Suppressor macrophage treated with lipopolysaccharide for 4 hours (primary cell): Measurements from ENCODE around the gene TMEM184B.

ENCODE experiments used
- DNase-seq: peaks from one replicate; pipeline ENCODE4 v3.0.0-alpha.2; 2020

TMEM184B gene

DNA sequence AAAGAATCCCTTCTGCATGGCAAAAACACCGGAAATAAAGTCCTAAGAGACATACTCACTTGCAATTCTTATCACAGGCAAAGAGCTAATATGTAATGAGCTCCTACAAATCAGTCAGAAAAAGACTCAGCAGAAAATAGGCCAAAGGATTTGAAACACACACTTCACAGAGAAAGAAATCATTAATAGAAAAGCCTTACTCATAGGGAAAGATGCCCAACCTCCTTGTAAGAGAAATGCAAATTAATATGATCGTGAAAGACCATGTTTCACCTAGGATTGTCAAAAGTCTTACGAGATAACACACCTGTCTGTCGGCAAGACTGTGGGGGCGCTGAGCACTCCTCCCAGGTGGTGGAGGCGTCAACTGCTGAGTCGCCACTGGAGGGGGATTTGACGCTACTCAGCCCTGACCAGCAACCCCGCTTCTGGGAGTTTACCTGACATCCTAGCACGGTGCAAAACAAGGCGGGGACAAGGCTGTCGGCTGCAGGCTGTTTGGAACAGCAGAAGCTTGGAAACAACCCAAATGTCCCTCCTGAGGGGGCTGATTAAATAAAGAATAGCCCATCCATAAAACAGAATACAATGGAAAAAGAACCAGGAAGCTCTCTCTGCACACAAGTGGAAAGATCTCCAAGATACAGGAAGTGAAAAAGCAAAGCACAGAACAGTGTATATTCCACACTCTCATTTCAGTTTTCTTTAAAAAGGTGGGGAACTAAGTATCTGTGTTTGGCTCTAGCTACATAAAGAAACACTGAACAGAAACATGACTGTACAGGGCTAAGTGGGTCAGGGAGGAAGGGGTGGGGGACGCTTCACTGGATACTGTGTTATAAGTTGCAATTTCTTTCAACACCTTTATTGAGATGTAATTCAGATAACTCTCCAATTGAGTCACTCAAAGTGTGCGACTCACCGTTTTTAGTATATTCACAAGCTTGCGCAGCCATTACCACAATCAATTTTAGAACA, 33.0 kb upstream of the TMEM184B start:
- peak; percentile 45 for DNase-seq

DNA sequence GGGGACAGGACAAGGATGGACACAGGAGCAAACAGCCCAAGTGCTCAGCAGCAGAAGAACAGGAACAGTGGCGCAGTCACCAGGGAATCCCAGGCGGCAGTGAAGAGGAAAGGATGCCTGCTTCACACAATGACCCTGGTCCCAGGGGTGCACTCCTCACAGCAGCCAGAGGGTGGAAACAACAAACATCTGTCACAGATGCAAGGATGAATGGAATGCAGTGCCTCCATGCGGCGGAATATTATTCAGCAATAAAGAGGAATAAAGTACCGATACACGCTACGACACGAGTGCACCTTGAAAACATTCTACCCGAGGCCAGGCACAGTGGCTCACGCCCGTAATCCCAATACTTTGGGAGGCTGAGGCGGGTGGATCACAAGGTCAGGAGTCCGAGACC, 31.7 kb upstream of the TMEM184B start:
- DNase-seq, result no peak

DNA sequence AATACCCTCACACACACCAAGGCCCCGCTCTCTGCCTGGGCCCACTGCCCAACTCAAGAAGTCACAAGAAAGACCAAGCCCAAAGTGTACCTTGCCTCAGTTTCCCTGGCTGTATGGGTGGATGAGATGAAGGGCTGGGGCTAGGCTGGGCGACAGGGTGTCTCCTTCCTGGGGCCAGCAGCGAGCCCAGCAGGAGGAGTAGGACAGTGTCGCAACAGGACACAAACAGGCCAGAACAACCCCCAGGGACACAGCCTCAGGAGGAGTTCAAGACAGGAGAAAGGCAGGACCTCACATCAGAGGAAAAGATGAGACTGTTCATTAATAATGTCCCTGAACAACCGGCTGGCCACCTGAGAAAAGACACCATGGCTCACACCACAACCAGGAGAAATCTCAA, 31.2 kb upstream of the TMEM184B start:
- no peak for DNase-seq

DNA sequence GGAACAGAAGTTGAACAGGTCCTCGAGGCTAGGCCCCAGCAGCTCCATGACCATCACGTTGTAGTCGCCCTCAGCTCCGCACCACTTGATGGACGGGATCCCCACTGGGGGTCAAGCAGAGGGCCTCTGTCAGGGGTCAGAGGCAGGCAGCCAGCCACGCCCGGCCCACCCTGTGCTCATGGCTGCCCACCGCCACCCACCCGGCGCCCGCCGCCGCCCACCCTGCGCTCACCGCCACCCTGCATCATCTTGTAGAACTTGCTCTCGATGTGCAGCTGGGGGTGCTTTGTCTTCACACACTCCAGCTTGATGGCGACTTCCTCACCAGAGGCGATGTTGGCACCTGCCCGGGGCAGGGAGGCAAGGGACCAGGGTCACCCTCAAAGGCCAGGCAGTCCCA, 30.1 kb upstream of the TMEM184B start:
- DNase-seq, result no peak

DNA sequence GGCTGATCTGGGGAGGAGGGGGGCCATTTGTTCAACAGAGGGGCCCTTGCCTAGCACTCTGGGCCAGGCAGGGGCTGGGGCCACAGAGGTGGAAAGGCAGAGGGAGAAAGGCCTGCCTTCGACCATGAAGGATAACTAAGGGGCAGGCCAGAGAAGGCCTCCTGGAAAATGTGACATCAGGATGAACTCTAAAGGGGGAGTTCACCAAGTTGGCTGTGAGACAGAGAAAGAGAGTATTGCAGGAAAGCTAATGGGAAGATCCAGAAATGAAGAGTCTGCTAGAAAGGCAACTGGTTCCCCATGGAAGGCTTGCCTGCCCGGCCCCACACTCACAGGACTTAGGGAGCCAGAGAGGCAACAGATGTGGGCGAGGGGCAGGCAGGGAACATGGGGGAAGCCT, 28.1 kb upstream of the TMEM184B start:
- DNase-seq, result no peak

DNA sequence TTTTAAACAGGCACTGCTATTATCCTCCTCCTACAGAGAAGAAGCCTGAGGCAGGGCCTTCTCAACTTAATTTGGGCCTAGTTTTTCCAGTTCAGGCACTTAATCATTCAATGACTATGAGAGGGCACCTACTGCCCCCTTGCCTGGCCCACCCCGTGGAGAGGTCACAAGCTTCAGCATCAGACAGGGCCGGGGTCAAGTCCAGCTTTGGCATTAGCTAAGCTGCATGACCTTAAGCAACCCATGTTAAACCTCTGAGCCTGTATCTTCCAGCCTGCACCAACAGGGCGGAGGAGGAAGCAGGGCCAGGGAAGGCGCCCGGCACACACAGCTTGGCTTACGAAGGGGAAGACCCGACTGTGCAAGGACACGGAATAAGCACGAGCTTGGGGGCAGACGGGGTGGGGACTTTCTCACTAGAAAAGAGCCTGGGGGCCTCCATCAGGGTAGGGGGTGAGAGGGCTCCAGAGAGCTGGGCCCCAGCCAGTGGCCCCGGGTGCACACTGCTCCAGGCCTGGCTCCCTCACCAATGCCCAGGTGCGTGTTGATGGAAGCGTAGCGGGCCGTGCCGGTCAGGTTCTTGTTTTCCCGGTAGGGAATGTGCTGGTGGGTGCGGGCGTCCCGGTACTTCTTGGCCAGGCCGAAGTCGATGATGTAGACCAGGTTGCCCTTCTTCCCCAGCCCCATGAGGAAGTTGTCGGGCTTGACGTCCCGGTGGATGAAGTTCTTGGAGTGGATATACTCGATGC, 27.6 kb upstream of the TMEM184B start:
- no peak for DNase-seq

DNA sequence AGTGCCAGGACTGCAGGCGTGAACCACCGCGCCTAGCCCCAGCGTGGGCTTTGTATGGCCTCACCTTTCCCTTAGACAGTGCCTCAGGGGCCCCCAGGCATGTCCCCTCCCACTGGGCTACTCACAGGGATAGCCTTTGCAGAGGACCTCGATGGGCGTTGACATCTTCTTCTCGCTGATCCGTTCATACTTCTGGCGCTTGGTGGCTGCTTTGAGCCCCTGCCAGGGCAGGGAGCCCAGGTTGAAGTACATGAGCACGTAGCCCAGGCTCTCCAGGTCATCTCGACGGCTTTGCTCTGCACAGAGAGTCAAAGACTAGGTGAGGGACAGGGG, 26.9 kb upstream of the TMEM184B start:
- DNase-seq, result no peak

DNA sequence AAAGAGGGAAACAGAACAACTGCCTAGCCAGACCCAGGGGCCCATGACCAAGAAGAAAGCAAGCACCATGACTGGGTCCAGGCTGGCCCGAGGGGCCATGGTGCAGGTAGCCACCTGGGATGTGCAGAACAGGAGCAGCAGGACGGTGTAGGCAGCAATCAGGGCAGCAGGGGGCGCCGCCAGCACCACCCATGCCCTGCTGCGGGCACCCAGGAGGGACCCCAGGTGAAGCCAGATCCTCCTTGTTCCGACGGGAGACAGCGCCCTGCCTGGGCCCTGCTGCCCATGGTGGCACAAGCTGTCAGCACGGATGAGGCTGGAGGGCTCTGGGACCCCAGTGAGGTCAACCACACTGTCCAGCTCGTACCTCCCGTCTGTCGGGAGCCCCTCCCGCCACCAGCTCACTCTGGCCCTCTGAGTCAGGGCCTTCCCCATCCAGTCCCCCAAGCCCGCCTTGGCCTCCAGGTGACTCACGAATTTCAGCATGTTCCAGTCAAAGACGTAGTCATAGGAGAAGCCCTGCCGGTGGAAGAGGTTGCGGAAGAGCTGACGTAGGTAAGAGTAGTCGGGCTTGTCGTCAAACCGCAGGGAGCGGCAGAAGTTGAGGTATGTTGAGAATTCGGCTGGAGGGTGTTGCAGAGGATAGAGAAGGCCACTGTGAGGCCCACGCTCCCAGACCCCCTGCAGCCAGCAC, 25.6 kb upstream of the TMEM184B start:
- DNase-seq, result no peak

DNA sequence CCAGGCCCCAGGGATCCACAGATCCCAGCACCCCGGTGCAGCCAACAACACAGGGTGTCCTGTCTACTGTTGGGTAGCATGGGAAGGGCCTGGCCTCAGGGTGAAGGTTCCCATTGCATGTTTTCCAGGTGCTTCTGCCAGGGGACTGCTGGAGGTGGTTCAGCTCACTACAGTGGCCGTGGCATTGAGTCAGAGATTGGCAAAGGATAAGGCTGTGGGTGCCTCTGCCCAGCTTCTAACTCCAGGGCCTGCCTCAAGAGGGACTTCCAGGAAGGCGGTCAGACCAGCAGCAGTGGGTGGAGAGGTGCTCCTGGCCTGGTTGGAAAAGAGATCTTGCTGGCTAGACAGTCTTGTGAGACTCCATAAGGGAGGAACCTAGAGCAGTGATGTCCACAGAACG, 23.6 kb upstream of the TMEM184B start:
- DNase-seq, result no peak

DNA sequence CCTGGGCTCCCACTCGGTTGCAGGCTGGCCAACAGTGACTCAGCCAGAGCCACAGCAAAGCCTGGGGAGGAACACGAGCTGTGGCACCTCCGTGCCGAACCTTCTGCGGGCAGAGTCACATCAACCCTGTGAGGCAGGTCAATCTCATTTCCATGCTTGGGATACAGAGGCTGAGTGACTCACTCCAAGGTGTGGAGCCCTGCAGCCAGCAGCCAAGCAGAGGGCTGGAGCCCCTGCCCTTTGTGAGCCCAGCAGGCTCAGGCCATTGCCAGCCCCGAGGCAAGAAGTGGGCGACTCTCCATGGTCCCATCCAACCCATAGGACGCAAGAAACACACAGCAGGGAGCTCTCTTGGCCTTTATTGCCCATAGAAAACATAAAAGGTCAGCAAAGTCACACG, 23.1 kb upstream of the TMEM184B start:
- DNase-seq, result no peak

DNA sequence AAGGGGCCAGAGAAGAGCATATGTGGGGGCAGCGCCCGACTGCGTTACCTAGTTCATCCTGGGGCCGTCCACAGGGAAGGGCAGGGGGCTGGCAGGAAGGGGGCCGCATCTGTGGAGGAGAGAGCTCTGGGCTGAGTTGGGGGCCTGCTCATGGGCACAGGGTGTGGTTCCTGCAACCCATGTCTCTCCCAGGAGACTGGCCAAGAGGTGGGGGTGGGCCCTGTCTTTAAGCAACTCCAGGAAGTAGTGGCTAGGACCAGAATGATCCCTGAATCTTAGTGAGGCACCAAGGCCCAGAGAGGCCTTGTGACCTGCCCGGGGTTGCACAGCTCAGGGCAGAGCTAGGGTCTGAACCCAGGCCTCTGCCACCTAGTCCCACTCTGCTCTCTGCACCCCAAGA, 22.5 kb upstream of the TMEM184B start:
- no peak for DNase-seq

DNA sequence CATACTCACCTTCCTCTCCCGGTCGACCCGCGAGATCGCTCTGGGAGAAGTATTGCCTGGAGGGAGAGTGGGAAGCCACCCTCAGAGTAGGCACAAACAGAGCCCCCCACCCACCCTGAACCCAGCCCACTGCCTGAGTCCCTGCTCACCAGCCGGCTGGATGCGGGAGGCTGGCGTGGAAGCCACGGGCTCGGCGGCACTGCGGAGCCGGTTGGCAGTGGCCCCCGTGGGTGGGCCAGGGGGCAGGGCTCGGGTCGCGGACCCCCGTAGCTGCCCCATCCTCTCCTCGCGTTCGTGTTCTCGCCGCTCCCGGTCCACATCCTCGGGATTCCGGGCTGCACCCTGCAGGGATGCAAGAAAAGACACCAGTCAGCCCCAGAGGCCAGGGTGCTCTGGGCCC, 21.4 kb upstream of the TMEM184B start:
- DNase-seq, result no peak

DNA sequence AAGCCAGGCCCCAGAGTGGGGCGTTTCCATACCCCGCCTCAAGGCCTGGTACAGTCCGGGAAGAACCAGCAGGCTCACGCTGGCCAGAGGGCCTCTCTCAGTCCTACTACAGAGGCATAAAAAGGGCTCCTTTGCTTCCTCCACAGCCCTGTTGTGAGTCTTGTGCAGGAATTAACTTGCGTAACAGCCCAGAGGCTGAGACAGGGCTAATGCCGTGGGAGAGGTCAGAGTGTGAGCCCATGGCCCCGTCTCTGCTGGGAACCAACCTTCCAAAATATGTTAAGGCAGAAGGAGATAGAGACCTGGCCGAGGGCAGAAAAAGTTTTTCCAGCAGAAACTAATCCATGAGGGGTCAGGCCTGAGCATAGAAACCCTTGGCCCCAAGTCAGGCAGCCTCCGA, 19.9 kb upstream of the TMEM184B start:
- no peak for DNase-seq

DNA sequence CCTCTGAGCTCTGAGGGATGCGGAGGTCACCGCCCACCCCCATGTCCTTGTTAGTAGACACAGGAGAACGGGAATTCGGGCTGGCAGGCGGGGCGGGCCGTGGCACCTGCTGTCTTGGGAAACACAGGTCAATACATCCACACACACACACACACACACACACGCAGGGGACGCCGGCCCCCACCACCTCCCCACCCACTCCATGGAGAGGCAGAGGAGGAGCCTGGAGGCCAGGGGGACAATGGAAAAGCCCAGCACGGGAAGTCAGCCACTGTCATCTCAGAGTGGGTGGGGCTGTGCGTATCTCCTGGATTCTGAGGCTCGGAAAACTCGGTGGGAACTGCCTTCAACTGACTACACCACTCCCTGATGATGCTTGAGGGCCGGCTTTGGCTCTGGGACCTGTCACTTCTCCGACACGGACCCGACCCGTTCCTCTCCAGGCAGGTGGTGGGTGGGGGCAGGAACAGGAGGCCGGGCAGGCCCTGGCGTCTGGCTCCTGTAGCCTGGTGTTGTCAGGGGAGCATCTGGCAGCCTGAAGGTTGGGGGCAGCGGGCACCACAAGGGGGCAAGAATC, 18.5 kb upstream of the TMEM184B start:
- no peak for DNase-seq

DNA sequence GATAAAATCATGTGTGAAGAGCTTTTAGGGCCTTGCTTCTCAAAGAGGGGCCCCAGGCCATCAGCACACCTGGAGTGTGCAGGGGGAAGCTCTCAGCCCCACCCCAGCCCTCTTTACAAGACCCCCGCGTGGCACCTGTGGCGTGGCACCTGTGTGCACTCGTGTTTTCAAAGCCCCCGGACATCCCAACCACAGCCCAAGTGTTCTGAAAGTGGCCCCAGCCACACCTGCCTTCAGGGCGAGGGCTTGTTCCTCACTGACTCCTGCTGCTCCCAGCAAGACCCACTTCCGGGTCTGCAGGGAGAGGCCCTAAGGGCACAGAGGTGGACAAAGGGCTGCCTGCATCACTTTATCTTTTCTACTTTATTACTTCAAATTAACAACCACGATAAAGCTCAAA, 17.5 kb upstream of the TMEM184B start:
- DNase-seq, result no peak

DNA sequence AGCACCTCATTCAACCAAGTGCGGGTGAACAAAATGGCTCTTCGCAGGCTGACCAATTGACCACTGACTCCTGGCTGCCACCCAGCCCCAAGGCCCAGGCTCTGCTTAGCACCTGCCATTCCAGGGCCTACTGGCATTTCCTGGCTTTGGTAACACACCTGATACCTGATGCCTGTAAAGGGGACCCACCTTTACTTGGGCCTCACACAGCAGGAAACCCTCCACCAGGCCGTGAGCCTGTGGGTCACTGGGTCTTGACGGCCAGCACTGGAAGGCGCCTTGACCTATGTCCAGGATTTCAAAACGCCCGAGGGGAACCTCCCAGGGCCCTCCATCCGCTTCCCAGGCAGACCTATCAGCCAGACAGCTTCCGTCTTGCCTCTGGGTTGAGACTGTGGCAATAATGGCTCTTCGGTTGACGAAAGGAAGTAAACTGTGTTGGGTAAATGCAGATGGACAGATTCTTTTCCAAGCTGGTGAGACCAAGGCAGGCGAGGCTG, 16.8 kb upstream of the TMEM184B start:
- DNase-seq, result no peak

DNA sequence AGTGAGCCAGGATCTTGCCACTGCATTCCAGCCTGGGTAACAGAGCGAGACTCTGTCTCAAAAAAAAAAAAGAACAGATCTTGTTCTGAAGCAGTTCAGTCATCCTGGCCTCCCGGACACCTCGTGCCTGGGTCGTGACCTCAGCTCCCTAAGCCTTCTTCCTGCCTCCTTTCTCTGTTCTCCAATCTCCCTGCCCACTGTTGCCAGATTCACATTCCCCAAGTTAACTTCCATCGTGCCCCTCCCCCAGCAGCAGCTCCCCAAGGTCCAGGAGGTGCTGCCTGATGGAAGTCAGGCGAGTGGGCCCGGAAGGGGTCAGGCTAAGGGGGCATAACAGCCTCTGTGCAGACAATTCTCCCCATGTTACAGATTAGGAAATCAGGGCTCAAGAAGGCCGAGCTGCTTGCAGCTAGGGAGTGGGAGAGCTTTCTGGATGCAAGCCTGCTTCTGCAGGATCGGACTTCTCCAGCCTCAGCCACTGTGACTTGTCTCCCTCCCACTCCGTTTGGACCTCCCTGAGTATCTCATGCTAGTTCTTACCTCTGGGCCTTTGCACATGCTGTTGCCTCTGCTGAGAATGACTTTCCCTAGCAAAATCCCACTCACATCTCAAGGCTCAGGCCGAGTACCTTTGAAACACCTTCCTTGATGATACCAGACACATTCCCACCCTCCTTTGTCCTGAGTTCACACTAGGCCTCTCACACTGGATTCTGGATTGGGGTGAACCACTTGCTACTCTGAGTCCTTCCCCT, 14.3 kb upstream of the TMEM184B start:
- DNase-seq, result no peak

DNA sequence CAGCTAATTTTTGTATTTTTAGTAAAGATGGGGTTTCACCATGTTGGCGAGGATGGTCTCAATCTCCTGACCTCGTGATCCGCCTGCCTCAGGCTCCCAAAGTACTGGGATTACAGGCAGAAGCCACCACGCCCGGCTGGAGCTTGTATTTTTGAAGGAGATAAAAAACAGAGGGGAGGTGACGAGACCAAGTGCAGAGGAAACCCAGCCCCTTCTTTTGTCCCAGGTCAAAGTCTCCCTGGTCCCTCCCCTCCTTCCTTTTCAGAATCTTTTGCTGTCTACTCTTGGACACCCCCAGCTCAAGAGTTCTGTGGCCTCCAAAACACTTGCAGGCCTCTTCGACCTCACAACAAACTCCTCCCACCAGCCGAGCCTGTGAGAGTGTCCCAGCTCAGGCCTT, 12.2 kb upstream of the TMEM184B start:
- DNase-seq, result no peak

DNA sequence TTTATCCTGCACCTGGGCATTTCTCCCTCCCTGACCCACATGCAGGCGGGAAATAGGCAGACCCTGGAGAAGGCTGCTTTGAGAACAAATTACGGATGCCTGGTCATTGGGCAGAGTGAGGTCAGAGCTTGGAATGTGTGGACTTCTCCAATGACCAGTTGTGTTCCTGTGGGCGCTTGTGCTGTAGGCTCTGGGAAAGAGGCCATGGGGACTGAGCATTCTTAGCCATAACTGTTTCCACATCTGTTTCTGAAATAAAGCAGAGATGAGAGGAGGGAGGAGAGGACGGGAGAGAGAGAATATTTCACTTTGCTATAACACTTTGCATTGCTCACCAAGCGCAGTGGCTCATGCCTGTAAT, 11.2 kb upstream of the TMEM184B start:
- DNase-seq, result no peak

DNA sequence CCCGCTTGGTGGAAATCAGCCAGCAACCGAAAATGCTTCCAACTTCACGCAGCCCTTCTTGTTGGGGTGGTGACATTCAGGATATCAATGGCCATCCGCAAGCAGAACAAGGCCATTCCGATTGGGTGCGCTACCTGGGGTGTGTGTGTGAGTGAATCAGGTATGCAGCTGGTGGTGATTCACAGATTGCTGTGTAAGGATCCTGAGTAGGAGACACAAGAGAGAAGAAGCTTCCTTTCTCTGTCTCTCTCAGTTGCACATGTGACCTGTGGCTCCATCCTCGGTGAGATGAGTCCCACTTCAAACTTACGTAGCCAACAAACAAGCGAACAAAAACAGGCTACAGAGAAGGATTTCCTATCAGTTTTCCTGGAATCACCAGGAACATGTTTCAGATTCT, 9.6 kb upstream of the TMEM184B start:
- DNase-seq, result no peak

DNA sequence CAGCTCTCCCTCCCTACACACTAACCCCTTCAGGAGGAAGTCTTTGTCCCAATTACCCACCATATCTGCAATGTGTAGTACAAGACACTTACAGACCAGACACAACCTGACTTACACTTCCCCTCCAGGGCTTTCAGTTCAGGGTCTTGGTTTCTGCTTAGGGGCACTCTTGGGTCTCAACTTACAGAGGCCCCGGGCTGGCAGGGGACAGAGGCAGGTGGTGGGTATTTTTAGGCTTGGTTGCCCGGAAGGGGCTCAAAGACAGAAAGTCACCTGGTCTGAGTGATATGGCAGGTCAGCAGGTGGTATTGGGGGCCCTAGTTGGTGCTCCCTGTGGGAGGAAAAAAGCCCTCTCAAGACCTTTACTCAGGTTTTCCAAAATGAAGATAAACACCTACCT, 3.4 kb upstream of the TMEM184B start:
- no peak for DNase-seq

DNA sequence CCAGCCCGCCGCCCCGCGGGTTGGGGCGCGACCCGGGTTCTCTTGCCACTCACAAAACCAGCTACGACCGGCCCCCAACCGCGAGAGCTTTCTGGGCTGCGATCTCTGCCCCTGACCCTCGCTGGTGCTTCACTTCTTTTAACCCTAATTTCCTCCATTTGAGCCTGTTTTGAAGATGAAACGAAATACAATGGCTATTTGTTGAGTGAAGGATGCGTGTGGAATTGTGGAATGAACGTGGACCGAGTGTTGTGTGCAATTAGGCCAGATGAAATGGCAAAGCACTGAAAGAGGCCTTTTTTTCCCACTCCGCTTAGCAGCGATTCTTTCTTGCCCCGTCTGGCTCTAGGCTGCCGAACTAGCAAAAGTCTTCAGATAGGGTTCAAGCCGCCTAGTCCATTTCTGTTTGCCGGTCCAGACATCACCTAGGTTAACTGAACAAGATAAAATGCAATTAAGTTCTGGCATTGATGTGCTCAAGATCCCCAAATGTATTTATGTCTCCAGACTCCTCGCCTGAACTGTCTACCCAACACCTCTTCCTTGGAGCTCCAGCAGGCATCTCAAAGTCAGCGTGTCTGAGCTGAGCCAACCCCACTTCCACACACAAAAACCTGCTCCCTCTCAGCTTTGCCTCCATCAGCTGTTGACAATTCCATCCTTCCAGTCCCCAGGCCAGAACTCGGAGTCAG, 471 bp upstream of the TMEM184B start:
- DNase-seq, result no peak
